GM12878 (cell line): ENCODE data around the gene SLC34A1. TPM values are rescaled to one million over a fixed set of nuclear protein-coding genes. Genes with fewer than 3 reads are reported as not detected.

Experiments
- CBX5 ChIP-seq: sonication (generic); IDR thresholded peaks from 2 replicates; pipeline ENCODE4 v1.6.1; 2016; ENCODE audit warnings: low read depth, moderate library complexity, mild to moderate bottlenecking, inconsistent platforms
- EGR1 ChIP-seq, 2 experiments: IDR thresholded peaks; 1 replicate in 1 of 2; 2 replicates in 1 of 2; pipeline ENCODE4 v1.6.1; 2011 to 2012; ENCODE audit warnings: low read depth in 2 of 2, low read length in 2 of 2, borderline replicate concordance in 1 of 2, mild to moderate bottlenecking in 1 of 2, moderate library complexity in 1 of 2
- EP300 ChIP-seq, 2 experiments: fragments of 150-350 bp in 1 of 2; IDR thresholded peaks; 2 replicates each; pipeline ENCODE4 v1.6.1; 2011 to 2012; ENCODE audit warnings: low read depth in 2 of 2, low read length in 2 of 2, borderline replicate concordance in 1 of 2, improper control_type of control experiment in 1 of 2, inconsistent platforms in 1 of 2; ENCODE audit not compliant: control insufficient read depth in 1 of 2
- HCFC1 ChIP-seq: fragments of 150-350 bp; IDR thresholded peaks from 2 replicates; pipeline ENCODE4 v1.6.1; 2014; ENCODE audit warnings: low read length
- IKZF1 ChIP-seq: fragments of 450-650 bp; conservative IDR thresholded peaks from 2 replicates; pipeline ENCODE4 v1.6.1; 2017; ENCODE audit warnings: antibody characterized with exemption, mild to moderate bottlenecking
- LARP7 ChIP-seq: fragments of 450-650 bp; IDR thresholded peaks from 2 replicates; pipeline ENCODE4 v1.6.1; 2017; ENCODE audit warnings: mild to moderate bottlenecking
- RAD21 ChIP-seq: IDR thresholded peaks from 2 replicates; pipeline ENCODE4 v1.6.1; 2011; ENCODE audit warnings: mild to moderate bottlenecking, low read depth, low read length, moderate library complexity; ENCODE audit not compliant: insufficient read depth
- SPI1 ChIP-seq: IDR thresholded peaks from 2 replicates; pipeline ENCODE4 v1.6.1; 2011; ENCODE audit warnings: low read depth, mild to moderate bottlenecking, low read length, moderate library complexity, borderline replicate concordance; ENCODE audit not compliant: insufficient read depth
- SREBF1 ChIP-seq: IDR thresholded peaks from 2 replicates; pipeline ENCODE4 v1.6.1; 2012; ENCODE audit warnings: mild to moderate bottlenecking, low read length
- polyA plus RNA-seq, 11 experiments: library from polyadenylated mRNA; depleted of rRNA in 4 of 11; unstranded in 6 of 11; stranded (reverse) in 5 of 11; fragments of >200 nt; fragmentation: Nextera tagmentation in 4 of 11; fragmentation: Illumina TruSeq in 1 of 11; extraction: Ambion mirVana in 4 of 11; extraction: Trizol in 1 of 11; gene quantifications; 1 replicate in 1 of 11; 2 replicates in 10 of 11; pipeline versions ENCODE4 v1.2.1 to v1.2.3, GENCODE V29; 2011 to 2016; ENCODE audit warnings: inconsistent platforms in 2 of 11, missing spikeins in 2 of 11, low read depth in 1 of 11
- total RNA-seq, 4 experiments: library from RNA; depleted of rRNA in 3 of 4; stranded (reverse); fragments of >200 nt in 3 of 4; fragmentation: Illumina TruSeq in 1 of 4; extraction: Trizol in 1 of 4; gene quantifications; 2 replicates each; pipeline versions ENCODE4 v1.2.1 to v1.2.3, GENCODE V29; 2013 to 2021
- TF ChIP-seq, protein P1 (sequence below): IDR thresholded peaks from 2 replicates; pipeline ENCODE4 v1.6.1; 2012; ENCODE audit warnings: low read depth, low read length, improper control_type of control experiment
- TF ChIP-seq, protein P2 (sequence below): IDR thresholded peaks from 2 replicates; pipeline ENCODE4 v1.6.1; 2011; ENCODE audit warnings: borderline replicate concordance, low read depth, mild to moderate bottlenecking, moderate library complexity, low read length; ENCODE audit not compliant: insufficient read depth, poor library complexity, severe bottlenecking
- TF ChIP-seq, protein P3 (sequence below): fragments of 450-650 bp; formaldehyde crosslinking; IDR thresholded peaks from 2 replicates; pipeline ENCODE4 v1.4.0; 2020; ENCODE audit warnings: mild to moderate bottlenecking, moderate library complexity

SLC34A1 gene
- total and polyA plus RNA-seq, 10 of the 15 experiments (the other 5 are each of a cell fraction or from before 2014, with no cell fraction given), result 0.03 to 0.14 (median 0.09) TPM; not detected in 2

DNA sequence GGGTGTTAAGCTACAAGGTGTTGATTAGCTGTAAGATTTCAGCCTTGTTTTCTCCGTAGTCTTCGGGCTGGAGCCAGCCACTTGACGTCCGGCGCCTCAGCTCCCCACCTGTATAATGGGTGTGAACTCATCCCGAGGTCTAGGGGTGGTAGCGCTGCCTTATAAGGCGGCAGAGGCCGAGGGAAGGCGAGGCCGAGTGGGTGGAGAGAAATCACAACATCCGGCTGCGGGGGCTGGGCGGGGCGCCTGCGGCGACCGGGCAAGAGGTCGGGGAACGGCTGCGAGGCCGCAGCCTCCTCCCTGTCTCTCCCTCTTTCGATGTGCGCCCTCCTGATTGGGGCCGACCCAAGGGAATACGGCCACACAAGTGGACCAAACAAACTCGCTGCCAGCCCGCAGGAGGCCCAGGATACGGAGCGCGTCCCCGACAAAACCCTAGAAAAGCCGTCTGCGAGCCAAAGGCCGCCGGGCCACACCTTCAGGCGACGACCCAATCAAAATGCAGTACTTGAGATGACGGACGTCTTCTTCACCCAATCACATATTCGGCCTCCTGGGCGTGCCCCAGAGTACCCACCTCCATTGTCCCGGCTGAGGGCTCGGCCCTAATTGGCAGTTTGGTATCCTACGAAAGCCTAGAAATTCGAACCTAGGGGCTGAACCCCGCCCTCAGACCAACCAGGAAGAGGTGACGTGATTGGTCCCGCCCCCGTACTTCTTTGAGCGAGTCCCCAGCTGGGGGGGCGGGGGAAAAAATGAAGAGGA lies 41.7 kb downstream of the SLC34A1 start (continued):
- TF ChIP-seq, protein P1, sequence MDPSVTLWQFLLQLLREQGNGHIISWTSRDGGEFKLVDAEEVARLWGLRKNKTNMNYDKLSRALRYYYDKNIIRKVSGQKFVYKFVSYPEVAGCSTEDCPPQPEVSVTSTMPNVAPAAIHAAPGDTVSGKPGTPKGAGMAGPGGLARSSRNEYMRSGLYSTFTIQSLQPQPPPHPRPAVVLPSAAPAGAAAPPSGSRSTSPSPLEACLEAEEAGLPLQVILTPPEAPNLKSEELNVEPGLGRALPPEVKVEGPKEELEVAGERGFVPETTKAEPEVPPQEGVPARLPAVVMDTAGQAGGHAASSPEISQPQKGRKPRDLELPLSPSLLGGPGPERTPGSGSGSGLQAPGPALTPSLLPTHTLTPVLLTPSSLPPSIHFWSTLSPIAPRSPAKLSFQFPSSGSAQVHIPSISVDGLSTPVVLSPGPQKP, result peak; percentile 56; the same call in 1 of the 2 replicates
- TF ChIP-seq, protein P2, sequence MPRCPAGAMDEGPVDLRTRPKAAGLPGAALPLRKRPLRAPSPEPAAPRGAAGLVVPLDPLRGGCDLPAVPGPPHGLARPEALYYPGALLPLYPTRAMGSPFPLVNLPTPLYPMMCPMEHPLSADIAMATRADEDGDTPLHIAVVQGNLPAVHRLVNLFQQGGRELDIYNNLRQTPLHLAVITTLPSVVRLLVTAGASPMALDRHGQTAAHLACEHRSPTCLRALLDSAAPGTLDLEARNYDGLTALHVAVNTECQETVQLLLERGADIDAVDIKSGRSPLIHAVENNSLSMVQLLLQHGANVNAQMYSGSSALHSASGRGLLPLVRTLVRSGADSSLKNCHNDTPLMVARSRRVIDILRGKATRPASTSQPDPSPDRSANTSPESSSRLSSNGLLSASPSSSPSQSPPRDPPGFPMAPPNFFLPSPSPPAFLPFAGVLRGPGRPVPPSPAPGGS, result no peak
- TF ChIP-seq HCFC1, result peak; percentile 9; the same call in 1 of the 2 replicates
- TF ChIP-seq IKZF1, result peak; percentile 90
- TF ChIP-seq RAD21, result no peak
- TF ChIP-seq EP300 (IDR thresholded peaks at IDR 0.05; ENCODE audit: borderline replicate concordance in 1 of 2, control insufficient read depth in 1 of 2, low read depth in 2 of 2, low read length in 2 of 2), result peak in 1 of 2 experiments; percentile 43; a peak in 1 of 4 replicates
- TF ChIP-seq CBX5, result no peak
- TF ChIP-seq, protein P3, sequence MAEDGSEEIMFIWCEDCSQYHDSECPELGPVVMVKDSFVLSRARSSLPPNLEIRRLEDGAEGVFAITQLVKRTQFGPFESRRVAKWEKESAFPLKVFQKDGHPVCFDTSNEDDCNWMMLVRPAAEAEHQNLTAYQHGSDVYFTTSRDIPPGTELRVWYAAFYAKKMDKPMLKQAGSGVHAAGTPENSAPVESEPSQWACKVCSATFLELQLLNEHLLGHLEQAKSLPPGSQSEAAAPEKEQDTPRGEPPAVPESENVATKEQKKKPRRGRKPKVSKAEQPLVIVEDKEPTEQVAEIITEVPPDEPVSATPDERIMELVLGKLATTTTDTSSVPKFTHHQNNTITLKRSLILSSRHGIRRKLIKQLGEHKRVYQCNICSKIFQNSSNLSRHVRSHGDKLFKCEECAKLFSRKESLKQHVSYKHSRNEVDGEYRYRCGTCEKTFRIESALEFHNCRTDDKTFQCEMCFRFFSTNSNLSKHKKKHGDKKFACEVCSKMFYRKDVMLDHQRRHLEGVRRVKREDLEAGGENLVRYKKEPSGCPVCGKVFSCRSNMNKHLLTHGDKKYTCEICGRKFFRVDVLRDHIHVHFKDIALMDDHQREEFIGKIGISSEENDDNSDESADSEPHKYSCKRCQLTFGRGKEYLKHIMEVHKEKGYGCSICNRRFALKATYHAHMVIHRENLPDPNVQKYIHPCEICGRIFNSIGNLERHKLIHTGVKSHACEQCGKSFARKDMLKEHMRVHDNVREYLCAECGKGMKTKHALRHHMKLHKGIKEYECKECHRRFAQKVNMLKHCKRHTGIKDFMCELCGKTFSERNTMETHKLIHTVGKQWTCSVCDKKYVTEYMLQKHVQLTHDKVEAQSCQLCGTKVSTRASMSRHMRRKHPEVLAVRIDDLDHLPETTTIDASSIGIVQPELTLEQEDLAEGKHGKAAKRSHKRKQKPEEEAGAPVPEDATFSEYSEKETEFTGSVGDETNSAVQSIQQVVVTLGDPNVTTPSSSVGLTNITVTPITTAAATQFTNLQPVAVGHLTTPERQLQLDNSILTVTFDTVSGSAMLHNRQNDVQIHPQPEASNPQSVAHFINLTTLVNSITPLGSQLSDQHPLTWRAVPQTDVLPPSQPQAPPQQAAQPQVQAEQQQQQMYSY (CRISPR knock-in tag), result no peak
- peak in 1 of 2 experiments; percentile 91; a peak in 2 of 3 replicates for TF ChIP-seq EGR1 (IDR thresholded peaks at IDR 0.05; ENCODE audit: borderline replicate concordance in 1 of 2, low read depth in 2 of 2, low read length in 2 of 2)
- TF ChIP-seq SREBF1, result no peak
- TF ChIP-seq SPI1, result no peak
- peak; percentile 73 for TF ChIP-seq LARP7
- TF ChIP-seq, all 136 proteins: peak for 54
